ENCODE results near the gene DNAH11.
"Not testable (repeated sequence)": the region's sequence is repeated elsewhere in the genome, so short reads cannot be mapped to it uniquely, and the experiment has no call there.

DNAH11 gene

DNA sequence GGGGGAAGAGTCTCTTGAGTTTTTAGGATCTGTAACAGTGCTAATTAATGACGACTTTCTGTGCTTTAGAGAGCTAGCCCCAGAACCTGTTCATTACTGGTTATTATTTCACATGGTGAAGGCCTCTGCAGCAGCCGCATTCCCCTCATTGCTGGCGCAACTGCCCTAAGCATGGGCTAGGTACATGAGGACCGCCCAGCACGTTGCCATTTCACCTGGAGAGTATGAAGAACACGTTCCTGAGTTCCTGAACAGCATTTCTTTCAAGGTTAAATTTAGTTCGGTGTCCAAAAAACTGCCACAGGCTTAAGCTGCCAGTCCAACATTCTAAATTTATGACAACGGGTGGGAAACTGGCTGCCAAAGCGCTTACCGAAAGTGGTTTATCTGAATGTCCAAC is 177.0 kb downstream of the DNAH11 start:
- DNase-seq (ENCODE audit: low read depth): no peak

DNA sequence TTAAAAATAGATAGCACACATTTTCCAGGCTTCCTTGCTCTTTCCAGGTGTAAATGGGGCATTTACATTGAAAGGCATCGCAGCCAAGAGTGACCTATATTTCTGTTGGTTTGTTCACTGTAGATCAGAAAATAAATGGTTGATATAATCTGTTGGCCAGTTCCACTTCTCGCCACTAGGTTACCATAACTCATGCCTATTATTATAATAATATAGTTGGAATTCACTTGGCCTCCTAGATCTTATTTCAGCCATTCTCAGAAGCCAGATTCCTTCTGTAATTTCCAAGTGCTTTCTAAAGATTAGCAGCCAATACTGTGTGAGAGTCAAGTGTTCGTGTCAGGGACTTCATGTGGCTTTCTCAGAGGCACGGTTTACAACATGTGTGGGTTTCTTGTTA is 179.5 kb downstream of the DNAH11 start:
- no peak for DNase-seq (ENCODE audit: low read depth)

DNA sequence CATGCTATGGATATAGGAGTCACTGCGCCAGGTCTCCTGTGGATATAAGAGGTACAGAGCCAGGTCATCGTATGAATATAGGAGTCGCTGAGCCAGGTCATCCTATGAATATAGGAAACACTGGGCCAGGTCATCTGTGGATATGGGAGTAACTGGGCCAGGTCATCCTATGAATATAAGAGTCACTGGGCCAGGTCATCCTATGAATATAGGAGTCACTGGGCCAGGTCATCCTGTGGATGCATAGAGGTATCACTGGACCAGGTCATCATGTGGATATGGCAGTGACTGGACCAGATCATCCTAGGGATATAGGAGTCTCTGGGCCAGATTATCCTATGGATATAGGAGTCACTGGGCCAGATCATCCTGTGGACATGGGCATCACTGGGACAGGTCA is 181.7 kb downstream of the DNAH11 start:
- no peak for DNase-seq (ENCODE audit: low read depth)

DNA sequence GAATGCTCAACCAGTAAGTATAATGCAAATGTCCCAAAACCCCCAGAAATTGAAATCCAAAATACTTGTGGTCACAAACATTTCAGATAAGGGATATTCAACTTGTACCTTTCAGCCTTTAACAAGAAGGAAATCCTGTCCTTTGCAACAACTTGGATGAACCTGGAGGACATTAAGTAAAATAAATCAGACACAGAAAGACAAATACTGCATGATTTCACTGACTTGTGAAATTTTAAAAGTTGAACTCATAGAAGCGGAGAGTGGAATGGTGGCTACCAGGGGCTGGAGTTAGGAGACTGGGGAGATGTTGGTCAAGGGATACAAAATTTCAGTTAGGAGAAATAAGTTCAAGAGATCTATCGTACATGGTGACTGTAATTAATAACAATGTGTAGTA is 187.6 kb downstream of the DNAH11 start:
- DNase-seq (ENCODE audit: low read depth): no peak

DNA sequence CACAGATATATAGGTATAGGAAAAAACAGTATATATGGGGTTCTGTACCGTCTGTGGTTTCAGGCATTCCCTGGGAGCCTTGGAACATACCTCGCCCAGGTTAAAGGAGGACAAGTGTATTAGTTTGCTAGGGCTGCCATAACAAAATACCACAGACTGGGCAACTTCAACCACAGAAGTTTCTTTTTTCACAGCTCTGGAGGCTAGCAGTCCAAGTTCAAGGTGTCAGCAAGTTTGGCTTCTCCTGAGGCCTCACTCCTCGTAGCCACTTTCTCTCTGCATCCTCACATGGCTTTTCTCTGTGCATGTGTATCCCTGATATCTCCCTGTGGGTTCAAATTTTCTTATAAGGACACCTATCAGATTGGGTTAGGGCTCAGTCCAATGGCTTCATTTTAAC is 189.1 kb downstream of the DNAH11 start:
- no peak for DNase-seq (ENCODE audit: low read depth)

DNA sequence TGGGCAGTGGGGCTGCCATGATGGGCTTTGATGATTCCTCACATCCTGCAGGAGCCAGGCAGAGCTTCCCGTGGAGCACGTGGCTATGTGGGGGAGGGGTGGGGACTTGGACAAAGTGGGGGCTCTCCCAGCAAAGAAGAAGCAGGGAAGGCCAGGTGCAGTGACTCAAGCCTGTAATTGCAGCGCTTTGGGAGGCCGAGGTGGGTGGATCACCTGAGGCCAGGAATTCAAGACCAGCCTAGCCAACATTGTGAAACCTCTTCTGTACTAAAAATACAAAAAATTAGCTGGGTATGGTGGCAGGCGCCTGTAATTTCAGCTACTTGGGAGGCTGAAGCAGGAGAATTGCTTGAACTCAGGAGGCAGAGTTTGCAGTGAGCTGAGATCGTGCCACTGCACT is 190.1 kb downstream of the DNAH11 start:
- not testable (repeated sequence) for DNase-seq (ENCODE audit: low read depth)

DNA sequence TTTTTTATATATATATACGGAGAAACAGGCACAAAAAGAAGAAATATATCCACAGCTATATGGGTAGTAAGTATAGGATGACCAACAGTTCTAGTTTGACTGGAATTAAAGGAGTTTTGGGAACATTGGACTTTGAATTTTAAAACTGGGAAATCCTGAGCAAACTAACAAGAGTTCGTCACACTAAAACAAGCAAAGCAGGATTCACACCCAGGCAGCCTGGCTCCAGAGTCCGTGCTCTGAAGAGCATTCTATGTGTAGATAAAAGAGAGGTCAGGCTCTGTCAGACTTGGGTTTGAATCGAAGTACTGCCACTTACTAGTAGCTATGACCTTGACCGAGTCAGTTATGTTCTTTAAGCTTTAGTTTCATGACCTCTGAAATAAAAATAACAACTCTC is 191.0 kb downstream of the DNAH11 start:
- no peak for DNase-seq (ENCODE audit: low read depth)

DNA sequence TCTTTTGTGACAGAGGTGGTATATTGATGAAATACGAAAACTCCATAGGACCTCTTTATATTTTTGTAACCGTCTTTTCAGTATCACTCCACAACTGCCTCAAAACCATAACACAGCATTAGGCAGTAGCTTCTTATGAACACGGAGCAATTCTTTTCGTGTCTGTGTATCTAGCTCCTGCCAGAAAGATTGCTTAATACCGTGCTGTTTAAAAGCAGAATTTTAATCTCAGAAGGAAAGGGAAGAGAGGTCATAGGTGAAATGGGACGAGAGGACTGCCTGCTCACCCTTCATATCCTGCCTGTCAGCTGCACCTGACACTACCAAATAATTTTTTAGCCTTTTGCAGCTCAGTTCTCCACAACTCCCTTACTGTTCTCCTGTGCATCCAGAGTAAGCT is 200.7 kb downstream of the DNAH11 start:
- no peak for DNase-seq (ENCODE audit: low read depth)

DNA sequence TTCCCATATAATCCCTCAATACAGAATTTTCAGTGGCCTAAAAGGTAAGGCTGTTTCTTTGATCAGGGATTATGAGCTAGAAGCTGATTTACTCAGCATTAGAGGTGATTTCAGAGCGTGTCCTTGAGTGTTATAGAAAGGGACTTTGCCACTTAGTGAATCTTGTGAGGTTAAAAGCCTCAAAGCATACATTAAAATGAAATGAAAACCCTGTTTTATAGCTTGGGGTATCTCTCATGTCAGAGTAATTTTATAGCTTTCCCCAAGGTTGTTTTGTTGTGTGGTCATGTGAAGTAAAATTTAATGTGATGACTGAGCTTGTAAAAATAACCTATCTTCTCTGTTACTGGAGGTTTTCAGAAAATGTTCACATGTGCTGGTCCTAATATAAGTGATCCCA is 204.1 kb downstream of the DNAH11 start:
- DNase-seq (ENCODE audit: low read depth): no peak

DNA sequence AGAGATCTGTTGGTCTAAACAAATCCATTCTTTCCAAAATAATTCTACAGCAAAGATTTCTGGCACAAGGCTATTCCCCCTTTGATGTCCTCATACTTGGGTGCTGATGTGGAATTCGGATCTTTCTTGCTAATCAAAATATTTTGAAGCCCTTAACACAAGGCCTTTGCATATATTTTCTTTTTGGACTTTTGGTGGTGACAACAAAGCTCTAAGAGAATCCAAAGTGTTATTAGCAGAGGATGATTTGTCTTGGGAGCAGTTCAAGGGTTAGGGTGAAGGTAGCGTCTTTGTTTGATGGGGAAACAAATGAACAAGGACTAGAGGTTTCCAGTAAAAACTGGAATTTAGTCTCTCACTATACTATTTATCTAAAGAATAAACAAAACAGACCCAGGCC is 205.0 kb downstream of the DNAH11 start:
- no peak for DNase-seq (ENCODE audit: low read depth)

DNA sequence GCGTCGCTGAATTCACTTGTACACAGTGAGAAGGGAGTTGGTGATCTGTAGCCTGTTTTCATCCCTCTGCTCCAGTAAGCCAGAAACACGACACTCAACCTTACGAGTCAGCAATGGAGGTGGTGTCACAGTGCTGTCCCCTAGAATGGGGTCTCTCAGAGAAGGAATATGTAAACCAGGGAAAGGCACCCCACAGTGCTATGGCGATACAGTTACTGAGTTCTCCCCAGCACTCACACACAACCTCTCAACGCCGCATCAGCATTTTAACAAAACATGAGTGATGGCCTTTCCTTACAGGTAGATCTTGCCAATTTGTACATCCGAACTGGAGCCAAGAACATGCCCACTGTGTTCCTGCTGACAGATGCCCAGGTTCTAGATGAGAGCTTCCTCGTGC is 206.5 kb downstream of the DNAH11 start:
- DNase-seq (ENCODE audit: low read depth): no peak

DNA sequence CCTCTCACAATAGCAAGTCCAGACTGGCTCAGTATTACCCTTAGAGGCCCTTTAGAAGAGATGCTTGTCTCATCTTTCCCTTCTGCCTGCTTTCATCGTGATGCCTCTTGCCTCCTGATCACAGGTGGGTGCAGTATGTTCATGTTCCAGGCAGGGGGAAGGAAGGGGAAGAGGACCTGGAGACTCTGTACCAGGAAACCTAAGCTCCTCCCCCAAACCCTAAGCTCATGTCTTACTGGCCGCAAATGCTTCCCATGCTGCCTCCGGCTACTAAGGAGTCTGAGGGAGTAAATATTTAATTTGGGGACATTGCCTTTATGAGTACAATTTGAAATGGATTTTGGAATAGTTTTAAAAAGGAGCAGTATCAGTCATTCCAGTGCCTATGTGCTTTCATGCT is 210.2 kb downstream of the DNAH11 start:
- no peak for DNase-seq (ENCODE audit: low read depth)

DNA sequence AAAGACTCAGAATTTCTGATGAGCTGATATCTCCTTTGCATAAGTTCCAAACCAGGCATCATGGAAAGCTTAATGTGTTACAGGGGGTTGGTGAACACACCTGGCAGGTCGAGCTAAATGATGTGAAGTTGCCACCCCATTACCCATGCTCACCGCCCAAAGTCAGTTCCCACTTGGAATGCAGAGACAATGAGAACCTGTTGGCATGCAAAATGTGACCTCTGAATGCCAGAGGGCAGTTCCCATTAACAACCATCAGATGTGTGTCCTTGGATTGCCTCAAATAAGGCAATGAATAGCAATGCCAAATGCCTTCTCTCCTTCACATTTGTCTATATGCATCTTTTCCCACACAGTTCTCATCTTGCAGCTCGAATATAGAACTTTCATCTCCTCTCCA is 212.1 kb downstream of the DNAH11 start:
- DNase-seq (ENCODE audit: low read depth): no peak

DNA sequence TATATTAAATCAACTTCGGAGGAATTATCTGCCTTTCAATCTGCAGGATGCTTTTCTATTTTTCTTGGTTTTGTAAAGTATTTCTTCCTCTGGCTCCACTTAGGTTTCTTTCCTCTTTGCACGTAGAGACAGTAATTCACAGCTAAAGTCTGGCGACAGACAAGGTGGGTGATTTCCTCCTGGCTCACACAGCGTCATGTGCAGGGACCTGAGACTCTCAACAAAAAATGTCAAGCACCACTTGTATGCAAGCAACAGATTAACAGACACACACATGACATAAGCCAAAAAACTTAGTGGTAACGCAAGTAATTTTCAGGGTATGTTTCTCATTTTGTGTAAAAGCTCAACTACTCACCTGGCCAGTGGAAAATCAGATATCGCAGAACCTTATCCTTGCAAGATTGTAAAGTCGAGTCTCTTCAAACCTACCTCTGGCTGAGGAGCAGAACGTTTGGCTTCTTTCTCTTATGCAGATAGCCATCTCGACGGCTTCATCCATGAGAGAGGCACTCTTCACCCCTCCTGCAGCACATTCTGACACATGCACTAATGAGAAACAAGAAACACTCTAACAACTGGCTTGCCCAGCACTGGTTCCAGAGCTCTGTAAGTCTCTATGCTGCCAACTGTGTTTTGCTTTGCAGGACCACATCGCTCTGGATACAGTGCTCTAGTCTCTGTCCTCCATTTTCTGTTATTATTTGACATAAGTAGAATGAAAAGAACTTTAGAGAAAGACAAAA is 214.9 kb downstream of the DNAH11 start:
- no peak for DNase-seq (ENCODE audit: low read depth)

DNA sequence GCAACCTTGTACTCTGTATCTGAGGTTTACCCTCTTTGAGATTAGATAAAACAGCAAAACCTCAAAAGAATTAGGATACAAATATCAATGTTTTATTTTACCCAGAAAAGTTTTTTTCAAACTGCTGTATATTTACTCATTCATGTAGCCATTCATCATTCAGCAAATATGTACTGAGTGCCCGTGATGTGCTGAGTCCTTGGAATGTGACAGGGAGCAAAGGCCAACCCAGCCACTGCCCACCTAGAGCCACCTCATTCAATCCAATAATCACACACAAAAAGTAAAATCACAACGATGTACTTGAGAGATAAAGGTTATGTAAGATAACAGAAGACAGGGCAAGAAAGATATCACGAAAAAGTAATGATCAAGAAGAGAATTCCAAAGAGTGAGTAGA is 215.4 kb downstream of the DNAH11 start:
- DNase-seq (ENCODE audit: low read depth): no peak

DNA sequence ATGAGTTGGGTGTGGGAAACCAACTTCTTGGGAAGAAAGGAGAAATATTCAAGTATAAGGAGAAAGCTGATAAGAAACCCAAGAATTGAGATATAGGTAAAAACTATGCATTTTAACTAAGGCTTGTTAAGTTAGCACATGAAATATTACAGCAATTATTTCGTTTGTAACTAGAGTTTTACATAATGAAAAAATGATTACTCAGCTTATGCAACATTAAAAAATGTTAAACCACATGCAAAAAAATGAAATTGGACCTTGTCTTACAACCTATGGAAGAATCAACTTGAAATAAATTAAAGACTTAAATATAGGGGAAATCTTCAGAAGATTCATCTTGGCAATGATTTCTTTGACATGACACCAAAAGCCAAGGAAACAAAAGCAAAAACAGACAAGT is 219.6 kb downstream of the DNAH11 start:
- DNase-seq (ENCODE audit: low read depth): no peak

DNA sequence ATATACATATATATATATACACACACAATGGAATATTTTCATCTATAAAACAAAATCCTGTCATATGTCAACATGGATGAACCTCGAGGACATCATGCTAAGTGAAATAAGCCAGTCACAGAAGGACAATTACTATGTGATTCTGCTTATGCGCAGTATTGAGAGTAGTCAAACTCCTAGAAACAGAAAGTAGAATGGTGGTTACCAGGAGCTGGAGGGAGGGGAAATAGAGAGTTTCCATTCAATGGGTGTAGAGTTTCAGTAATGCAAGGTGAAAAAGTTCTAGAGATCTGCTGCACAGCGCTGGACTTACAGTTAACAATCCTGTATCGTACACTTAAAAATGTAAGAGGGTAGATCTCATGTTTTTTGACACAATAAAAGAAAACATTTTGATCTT is 221.0 kb downstream of the DNAH11 start:
- DNase-seq (ENCODE audit: low read depth): no peak

DNA sequence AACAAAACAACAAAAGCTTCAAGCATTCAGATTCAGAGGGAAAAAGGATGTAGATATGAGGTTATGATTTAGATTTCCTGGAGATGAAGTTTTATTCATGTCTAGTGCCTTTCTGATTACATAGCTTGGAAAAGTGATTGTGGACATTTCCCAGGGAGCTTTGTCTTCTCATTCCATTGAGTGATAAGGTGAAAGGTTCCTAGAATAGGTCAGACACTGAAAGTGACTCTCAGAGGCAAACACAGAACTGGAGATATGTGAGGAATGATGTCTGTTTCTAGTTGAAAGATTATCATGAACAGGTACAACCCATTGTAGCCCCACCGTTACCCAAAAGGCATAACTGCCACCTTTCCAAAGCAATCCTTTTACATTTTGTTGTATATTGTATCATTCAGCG is 223.4 kb downstream of the DNAH11 start:
- DNase-seq (ENCODE audit: low read depth): no peak

DNA sequence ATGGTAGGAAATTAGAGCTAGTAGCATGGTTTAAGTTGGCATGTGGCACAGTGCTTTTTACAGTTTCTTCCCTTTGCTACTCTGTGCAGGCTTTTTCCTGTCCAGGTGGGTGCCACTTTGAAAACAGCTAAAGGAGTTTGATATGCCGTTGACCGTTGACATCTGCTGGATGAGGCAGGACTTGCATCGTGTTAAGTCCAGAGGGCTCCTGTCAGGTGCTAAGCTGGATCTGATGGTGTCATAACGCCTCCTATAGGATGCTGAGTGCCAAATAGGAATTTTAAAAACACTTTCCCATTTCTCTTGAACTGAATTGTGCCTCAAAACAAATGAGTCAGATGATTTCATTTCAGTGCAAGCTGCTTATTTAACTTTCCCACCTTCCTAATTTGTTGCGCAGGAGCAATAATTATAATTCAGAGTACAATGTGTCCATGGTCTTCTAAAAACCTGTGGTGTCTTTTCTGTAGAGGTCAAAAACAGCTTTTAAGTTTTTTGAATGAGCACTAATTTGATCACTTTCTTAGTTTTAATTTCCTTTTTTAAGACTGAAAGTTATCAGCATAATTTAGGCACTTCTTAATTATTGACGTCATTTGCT is 224.6 kb downstream of the DNAH11 start:
- no peak for DNase-seq (ENCODE audit: low read depth)

DNA sequence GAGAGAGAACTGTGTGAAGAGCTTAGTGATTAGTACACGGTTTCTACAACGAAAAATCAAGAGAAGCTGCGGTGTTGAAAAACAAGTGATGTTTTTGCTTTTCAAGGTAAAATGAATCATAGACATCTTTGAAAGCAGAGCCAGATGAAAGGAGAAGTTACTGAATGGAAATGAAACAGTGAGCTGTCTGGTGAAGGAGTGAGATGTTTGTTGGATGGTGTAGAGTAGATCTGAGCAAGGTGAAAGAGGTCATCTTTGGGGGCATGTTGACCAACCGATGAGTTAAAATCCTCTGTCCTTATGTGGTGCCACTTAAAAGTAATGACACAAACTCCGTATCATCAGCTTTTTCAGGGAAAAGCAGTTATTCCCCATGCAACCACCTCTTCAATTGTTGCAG is 225.4 kb downstream of the DNAH11 start:
- DNase-seq (ENCODE audit: low read depth): no peak

DNA sequence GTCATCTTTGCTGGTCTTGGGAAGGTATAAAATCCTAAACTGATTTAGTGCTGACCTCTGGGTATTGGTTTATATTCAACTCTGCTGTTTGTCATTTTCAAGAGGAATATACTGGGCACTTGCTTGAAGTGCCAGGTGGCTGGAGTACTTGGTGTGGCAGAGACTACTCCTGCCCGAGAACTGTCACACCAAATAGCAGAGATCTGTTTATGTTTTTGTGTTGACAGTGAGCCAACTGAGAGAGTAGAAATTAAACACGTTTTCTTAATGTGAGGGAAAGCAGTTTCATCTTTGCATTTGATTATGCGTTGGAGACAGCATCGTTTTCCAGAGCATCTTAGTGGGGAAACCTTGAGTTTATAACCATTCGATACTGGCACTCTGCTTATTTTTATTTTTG is 228.4 kb downstream of the DNAH11 start:
- no peak for DNase-seq (ENCODE audit: low read depth)

DNA sequence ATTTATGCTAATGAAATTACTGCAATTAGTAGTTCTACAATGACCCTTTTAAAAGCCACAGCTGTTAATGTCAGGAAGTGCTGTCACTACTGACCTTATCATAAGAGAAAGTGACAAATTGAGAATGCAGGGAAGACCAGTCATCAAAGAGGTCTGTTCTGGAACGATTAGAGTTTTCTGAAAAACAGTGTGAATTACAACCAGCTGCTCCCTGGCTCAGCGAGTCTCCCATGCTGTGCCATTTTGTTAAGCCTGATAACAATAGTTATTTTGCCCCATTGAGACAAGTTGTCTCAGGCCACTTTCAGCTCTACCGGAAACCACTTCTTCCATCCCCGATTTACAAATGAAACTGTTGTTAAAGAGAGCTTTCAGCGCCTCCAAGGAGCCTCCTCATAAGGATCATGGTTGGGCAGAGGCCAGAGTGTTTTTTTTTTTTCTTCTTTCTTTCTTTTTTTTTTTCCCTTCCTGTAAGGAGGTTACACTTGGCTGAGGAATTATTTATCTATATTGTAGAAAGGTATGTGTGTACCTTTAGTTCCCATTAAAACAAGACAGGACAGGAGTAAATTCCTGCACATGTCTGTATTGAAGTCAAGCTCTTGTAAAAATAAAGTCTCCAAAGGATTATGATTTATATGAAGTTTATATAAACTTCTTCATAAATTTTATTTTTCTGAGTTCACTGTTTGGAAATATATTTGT is 229.2 kb downstream of the DNAH11 start:
- DNase-seq (ENCODE audit: low read depth): no peak

DNA sequence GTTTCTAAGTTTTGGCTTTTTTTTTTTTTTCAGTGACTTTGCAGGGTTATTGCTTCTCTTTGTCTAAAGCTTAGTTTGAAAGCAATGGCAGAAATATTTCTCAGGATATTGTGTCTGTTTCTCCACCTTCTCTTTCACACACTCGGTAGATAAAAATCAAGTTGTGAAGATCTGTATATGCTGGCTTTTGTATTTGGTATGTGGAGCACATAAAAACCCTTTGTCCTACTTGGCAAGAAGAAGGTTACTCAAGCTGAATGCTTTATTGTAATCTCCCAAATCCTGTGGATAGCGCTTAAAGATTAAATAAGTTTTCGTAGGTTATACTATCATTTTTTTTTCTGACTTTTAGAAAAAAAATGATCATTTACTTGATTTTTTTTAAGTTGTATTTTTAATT is 230.5 kb downstream of the DNAH11 start:
- no peak for DNase-seq (ENCODE audit: low read depth)

DNA sequence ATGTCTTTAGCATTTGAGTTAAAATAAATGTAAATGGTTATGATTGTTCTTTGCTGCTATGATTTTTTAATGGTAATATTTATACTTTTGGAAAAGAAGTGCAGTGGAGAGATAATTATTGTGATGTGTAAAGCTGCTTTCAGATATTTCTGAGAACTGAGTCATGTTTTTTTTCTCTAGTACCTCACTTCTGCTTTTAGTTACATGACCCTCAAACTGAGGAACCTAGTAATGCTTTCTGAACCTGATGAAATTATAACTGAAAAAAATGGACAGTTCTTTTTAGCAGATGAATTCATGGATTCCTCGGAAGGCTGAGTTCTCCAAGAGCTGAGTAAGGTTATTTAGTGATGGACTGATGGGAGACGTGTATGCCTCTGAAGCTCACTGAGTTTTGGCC is 235.1 kb downstream of the DNAH11 start:
- no peak for DNase-seq (ENCODE audit: low read depth)
